Measurements from ENCODE around the gene TBC1D8.

TBC1D8 gene

DNA sequence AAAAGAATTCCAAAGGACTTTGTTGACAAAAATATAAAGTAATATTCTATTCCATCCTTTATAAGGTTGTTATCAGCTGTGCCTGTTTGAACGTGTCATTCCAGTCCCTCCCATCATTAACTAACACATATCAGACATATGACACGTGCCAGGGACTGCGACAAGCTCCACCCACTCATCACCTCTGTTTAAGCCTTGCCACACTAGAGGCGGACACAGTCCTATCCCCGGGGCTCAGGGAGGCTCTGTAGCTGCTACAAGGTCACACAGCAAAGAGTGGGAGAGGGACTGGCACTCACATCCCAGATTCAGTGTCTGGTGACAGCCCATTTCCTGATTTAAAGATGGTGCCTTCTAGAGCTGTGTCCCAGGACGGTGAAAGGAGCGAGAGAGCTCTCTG is 30.0 kb downstream of the TBC1D8 start:
- DNase-seq (ENCODE audit: low read depth): no peak
- TF ChIP-seq CTCF (IDR thresholded peaks at IDR 0.05; ENCODE audit: control insufficient read depth, insufficient read depth, low read depth, low read length, missing control alignments): no peak
- no peak overlapping the region for H3K4me3 ChIP-seq (ENCODE audit: control insufficient read depth, low read depth, low read length)

GRCh38 chr2:101120124-101120996 is 30.8 kb downstream of the TBC1D8 start:
- TF ChIP-seq CTCF (IDR thresholded peaks at IDR 0.05; ENCODE audit: control insufficient read depth, insufficient read depth, low read depth, low read length, missing control alignments): no peak
- DNase-seq (ENCODE audit: low read depth): no peak
- H3K4me3 ChIP-seq (ENCODE audit: control insufficient read depth, low read depth, low read length): no peak overlapping the region

GRCh38 chr2:101119431-101119830 is 31.8 kb downstream of the TBC1D8 start:
- no peak for DNase-seq (ENCODE audit: low read depth)
- H3K4me3 ChIP-seq (ENCODE audit: control insufficient read depth, low read depth, low read length): no peak overlapping the region
- no peak for TF ChIP-seq CTCF (IDR thresholded peaks at IDR 0.05; ENCODE audit: control insufficient read depth, insufficient read depth, low read depth, low read length, missing control alignments)

DNA sequence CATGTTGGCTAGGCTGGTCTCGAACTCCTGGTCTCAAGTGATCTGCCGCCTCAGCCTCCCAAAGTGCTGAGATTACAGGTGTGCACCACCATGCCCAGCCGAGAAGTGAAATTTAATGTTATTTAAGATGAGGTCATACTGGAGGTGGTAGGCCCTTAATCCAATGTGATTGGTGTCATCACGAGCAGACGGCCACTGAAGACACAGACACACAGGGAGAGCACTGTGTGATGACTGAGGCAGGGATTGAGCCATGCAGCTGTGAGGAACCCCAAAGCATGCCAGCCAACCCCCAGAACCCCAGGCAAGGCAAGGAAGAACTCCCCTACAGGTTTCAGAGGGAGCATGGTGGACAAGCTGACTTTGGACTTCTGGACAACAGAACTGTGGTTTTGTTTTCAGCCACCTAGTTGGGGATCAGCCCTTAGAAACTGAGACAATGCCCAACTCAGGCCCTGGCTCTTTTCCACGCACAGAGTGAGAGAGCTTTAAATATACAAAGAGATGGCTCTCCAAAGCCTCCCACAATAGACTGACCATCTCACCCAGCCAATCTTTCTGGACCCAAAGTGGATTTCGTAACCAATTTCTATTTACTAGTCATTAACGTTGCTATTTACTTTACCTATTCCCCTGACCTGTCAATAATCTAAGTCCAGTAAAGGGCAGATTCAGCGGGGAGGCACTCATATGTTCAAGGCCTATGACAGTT is 34.2 kb downstream of the TBC1D8 start:
- DNase-seq (ENCODE audit: low read depth): no peak
- no peak for TF ChIP-seq CTCF (IDR thresholded peaks at IDR 0.05; ENCODE audit: control insufficient read depth, insufficient read depth, low read depth, low read length, missing control alignments)
- no peak overlapping the region for H3K4me3 ChIP-seq (ENCODE audit: control insufficient read depth, low read depth, low read length)

DNA sequence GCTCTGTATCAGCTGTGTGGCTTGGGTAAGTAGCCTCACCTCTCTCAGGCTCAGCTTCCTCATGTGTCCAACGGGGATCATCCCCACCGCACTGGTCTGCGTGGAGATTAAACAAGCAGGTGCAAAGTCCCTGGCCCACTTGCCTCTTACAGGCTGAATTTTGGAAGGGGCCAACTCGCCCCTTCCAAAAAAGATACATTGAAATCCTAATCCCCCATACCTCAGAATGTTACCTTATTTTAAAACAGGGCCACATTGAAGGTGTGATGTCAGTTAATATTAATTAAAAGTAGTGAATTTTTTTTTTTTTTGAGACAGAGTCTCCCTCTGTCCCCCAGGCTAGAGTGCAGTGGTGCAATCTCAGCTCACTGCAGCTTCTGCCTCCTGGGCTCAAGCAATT is 34.8 kb downstream of the TBC1D8 start:
- H3K4me3 ChIP-seq (ENCODE audit: control insufficient read depth, low read depth, low read length): no peak overlapping the region
- no peak for DNase-seq (ENCODE audit: low read depth)
- TF ChIP-seq CTCF (IDR thresholded peaks at IDR 0.05; ENCODE audit: control insufficient read depth, insufficient read depth, low read depth, low read length, missing control alignments): no peak

DNA sequence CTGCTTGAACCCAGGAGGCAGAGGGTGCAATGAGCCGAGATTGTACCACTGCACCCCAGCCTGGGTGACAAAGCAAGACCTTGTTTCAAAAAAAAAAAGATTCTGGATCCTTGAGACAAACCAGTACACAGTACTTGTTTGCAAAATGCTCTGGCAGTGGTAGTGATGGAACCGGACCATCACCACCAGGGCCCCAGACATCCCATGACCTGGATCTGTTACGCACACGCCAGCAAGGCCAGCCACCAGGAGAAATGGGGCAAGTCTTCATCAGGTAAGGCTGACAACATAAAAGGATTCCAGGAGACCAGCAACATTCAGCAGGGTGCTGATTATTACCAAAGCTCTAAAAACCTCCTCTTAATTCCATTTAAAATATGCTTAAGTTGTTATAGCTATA is 35.5 kb downstream of the TBC1D8 start:
- no peak overlapping the region for H3K4me3 ChIP-seq (ENCODE audit: control insufficient read depth, low read depth, low read length)
- TF ChIP-seq CTCF (IDR thresholded peaks at IDR 0.05; ENCODE audit: control insufficient read depth, insufficient read depth, low read depth, low read length, missing control alignments): no peak
- DNase-seq (ENCODE audit: low read depth): no peak
